Jurkat, Clone E6-1 (cell line): Measurements from ENCODE around the gene LOXL3. TPM values are rescaled to one million over a fixed set of nuclear protein-coding genes. Genes with fewer than 3 reads are reported as not detected.

ENCODE experiments used
- DNase-seq: peaks from one replicate; pipeline ENCODE4 v3.0.0-alpha.2; 2011; ENCODE audit warnings: low read depth, low spot score
- H3K4me3 ChIP-seq: 2 replicates; pipeline ENCODE4 v1.5.1; 2011; ENCODE audit warnings: mild to moderate bottlenecking, low read length, control low read depth, moderate library complexity
- polyA plus RNA-seq: library from polyadenylated mRNA; unstranded; fragments of >200 nt; gene quantifications from one replicate; pipeline ENCODE4 v1.2.1, GENCODE V29; 2012; ENCODE audit warnings: missing spikeins; ENCODE audit not compliant: insufficient read length, insufficient read depth

The LOXL3 gene, protein sequence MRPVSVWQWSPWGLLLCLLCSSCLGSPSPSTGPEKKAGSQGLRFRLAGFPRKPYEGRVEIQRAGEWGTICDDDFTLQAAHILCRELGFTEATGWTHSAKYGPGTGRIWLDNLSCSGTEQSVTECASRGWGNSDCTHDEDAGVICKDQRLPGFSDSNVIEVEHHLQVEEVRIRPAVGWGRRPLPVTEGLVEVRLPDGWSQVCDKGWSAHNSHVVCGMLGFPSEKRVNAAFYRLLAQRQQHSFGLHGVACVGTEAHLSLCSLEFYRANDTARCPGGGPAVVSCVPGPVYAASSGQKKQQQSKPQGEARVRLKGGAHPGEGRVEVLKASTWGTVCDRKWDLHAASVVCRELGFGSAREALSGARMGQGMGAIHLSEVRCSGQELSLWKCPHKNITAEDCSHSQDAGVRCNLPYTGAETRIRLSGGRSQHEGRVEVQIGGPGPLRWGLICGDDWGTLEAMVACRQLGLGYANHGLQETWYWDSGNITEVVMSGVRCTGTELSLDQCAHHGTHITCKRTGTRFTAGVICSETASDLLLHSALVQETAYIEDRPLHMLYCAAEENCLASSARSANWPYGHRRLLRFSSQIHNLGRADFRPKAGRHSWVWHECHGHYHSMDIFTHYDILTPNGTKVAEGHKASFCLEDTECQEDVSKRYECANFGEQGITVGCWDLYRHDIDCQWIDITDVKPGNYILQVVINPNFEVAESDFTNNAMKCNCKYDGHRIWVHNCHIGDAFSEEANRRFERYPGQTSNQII
- polyA plus RNA-seq: 0.53 TPM

- peak within 1 kb of the TSS; percentile 94 for H3K4me3 ChIP-seq
- DNase-seq: peak; percentile 49
Observed at GRCh38 chr2:74553892-74554819, at the start of gene LOXL3, which contains the start of gene DOK1. Gene LOXL3, minus strand, starts transcription at chr2:74553942. Its CDS starts 1,308 bp downstream, at chr2:74552634. Gene DOK1, plus strand, starts transcription at chr2:74554720. Its CDS starts 35 bp downstream, at chr2:74554755.

GRCh38 chr2:74602586-74603281, 49.0 kb upstream of the LOXL3 start:
- no peak for DNase-seq
- H3K4me3 ChIP-seq: no peak overlapping the region

- no peak overlapping the region for H3K4me3 ChIP-seq
- no peak for DNase-seq
Observed at GRCh38 chr2:74599676-74600075, 45.9 kb upstream of the LOXL3 start.

- DNase-seq: no peak
- H3K4me3 ChIP-seq: no peak overlapping the region
Observed at GRCh38 chr2:74597410-74597809, 43.7 kb upstream of the LOXL3 start.

GRCh38 chr2:74596584-74596983, 42.8 kb upstream of the LOXL3 start:
- no peak overlapping the region for H3K4me3 ChIP-seq
- no peak for DNase-seq

DNA sequence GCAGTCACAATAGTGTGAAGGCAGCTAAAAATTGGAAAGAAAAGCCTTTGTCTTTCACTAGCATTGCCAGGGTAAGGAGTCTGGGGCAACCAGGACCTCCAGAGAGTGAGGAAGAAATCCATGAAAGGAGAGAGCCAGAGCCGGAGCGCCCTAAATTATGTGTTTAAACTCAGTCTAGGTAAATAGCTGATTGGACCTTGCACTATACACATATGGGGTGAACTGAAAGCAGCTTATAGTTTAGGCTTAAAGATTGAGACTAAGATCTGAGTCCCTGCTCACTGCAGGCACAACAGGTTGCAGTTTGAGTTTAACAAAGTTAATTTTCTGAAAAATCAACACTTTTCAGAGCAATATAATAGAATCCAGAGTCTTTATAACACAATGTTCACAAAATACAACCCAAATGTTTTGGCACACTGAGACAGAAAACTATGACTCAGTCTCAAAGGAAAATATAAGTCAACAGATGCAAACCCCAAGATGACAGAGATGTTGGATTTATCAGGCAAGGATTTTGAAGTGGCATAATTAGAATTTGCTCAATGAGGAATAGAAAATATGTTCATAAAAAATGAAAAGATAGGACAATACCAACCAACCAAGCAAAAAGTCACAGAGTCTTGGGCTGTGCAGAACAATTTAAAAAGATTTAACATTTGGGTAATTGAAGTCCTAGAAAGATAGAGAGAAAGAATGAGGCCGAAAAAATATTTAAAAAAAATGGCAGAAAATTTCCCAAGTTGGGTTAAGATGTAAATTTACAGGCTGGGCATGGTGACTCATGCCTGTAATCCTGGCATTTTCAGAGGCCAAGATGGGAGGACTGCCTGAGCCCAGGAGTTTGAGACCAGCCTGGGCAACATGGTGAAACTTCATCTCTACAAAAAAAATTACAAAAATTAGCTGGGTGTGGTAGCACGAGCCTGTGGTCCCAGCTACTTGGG, 40.4 kb upstream of the LOXL3 start:
- no peak for DNase-seq
- no peak overlapping the region for H3K4me3 ChIP-seq

DNA sequence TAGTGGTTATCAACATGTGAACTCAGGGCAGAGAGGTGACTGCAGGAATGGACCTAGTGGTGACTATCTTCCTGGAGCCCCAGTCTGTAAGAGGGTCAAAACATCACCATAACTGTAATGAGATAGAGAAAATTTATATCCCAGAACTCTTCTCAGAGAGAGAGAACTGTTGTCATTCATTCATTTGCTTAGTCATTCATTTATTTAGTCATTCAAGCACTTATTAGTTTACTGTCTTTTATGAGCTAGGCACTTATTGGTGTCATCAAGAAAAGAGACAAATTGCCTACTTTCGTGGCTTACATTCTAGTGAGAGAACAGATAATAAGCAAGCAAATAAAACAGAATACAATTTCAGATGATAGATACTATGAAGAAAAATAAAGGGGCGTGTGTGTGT, 34.9 kb upstream of the LOXL3 start:
- no peak for DNase-seq
- no peak overlapping the region for H3K4me3 ChIP-seq

GRCh38 chr2:74587664-74588277, 34.0 kb upstream of the LOXL3 start:
- peak; percentile 65 for DNase-seq
- no peak overlapping the region for H3K4me3 ChIP-seq

DNA sequence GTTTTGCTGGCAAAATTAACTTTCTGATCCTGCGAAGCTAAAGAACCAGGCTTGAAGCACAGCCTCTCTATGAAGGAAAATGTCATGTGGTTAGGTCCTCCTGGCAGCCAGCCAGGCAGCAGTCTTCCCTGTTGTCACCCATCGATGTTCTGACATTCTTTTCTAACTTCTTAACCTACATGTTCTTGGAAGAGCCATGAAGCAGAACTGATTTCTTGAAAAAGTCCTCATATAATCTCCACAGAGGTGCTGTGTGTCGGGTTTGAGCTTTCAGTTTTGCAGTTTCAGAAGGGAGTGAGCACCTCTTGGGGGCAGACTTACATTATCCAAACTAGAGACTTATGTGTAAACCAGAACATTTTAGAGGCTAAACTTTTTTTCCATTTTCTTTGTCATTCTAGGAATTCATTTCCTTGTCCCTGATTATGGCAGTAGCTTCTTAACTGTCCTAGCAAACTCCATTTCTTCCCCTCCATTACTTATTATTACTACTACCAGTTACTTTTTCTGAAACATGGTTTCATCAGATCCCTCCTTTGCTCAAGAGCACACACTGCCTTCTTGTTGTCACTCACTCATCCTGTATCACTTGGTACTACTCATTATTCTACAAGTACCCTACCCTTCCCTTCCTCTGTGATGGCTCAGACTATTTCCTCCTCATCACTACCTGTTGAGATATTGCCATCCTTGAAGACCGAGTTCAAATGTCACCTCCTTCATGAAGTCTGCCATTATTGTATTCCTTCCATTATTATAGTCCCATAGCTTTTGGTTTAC, 31.9 kb upstream of the LOXL3 start:
- peak; percentile 28 for DNase-seq
- H3K4me3 ChIP-seq: no peak overlapping the region; the same call in 1 of the 2 replicates

DNA sequence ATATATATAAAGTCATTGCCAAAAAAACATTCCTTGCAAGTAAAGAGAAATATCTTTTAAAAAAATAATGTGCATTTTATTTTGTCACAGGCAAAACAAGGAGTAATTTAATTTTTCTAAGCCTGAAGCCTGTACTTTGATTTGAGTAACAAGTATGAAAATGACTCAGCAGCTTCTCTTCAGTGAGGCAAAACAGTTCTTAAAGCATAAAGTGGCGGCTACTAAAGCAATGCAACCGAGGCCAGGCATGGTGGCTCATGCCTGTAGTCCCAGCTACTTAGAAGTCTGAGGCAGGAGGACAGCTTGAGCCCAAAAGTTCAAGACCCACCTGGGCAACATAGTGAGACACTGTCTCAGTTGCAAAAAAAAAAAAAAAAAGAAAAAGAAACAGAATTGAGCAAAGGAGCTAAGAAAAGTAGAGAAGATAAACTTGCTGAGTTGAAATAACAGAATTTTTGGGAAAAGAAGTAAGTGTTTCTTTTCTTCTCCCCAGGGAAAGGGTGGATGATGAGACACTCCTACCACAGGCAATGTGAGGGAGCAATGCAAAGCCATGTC, 30.4 kb upstream of the LOXL3 start:
- no peak for DNase-seq

GRCh38 chr2:74583504-74583903, 29.8 kb upstream of the LOXL3 start:
- H3K4me3 ChIP-seq: no peak overlapping the region
- DNase-seq: no peak

More for the DNA sequence above, 30.4 kb upstream of the LOXL3 start:
- no peak overlapping the region for H3K4me3 ChIP-seq

DNA sequence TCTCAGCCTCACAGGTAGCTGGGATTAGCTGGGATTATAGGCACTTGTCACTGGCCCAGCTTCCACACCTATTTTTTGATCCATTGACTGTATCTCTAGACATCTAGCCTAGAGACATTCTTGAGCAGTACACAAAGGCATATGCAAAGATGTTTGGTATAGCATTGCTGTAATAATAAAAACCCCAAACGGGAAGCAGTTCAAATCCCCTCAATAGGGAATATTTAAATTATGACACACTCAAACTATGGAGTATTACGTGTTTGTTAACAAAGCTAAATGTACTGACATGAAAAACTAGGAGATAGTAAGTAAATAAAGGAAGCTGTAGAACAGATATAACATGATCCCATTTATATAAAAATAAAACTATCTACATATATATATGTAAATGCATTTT, 28.4 kb upstream of the LOXL3 start:
- no peak for DNase-seq
- H3K4me3 ChIP-seq: no peak overlapping the region

- no peak overlapping the region for H3K4me3 ChIP-seq
- no peak for DNase-seq
Observed at GRCh38 chr2:74581463-74581862, 27.7 kb upstream of the LOXL3 start.

DNA sequence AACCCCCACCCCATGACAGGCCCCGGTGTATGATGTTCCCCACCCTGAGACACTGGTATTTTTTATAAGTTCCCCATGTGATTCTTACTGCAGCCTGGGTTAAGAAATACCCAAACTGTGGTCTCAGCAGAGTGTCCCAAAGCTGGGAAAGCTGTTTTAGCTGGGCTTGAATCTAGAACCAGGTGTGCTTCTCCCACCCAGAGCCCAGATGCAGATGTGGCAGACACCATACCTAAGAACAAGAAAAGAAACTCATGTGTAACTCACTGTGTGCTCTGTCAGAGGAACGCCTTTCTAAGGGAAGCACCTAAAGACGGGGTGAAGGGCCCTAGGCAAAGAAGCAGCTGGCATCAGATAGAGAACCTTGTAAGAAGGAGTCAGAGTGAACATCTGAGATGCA, 24.7 kb upstream of the LOXL3 start:
- H3K4me3 ChIP-seq: no peak overlapping the region
- no peak for DNase-seq

- no peak overlapping the region for H3K4me3 ChIP-seq
- DNase-seq: no peak
Observed at GRCh38 chr2:74577448-74577847, 23.7 kb upstream of the LOXL3 start.

GRCh38 chr2:74576863-74577229, 23.1 kb upstream of the LOXL3 start:
- DNase-seq: no peak
- no peak overlapping the region for H3K4me3 ChIP-seq
